DMS53 treated with DMSO at 0.1 percent for 48 hours (cell line): ENCODE results near the gene GEMIN4.
"Not testable (repeated sequence)": the region's sequence is repeated elsewhere in the genome, so short reads cannot be mapped to it uniquely, and the experiment has no call there.

Experiments
- DNase-seq: peaks from one replicate; lab custom pipeline; 2025; ENCODE audit not compliant: unreplicated experiment; lab: John Stamatoyannopoulos, UW

Gene GEMIN4

GRCh38 chr17:752002-752619 lies at the start of gene GEMIN4:
Gene GEMIN4, minus strand, starts transcription at chr17:752264. Its CDS starts 122 bp downstream, at chr17:752142.
- peak; percentile 42 for DNase-seq

- DNase-seq = no peak
Measured at GRCh38 chr17:801660-802059, 49.6 kb upstream of the GEMIN4 start.

- no peak for DNase-seq
Measured at GRCh38 chr17:800446-801242, 48.6 kb upstream of the GEMIN4 start.

- no peak for DNase-seq
Measured at GRCh38 chr17:799261-799660, 47.2 kb upstream of the GEMIN4 start.

- no peak for DNase-seq
Measured at GRCh38 chr17:798246-798645, 46.2 kb upstream of the GEMIN4 start.

GRCh38 chr17:797236-797840 lies 45.3 kb upstream of the GEMIN4 start:
- DNase-seq = no peak

GRCh38 chr17:796609-797008 lies 44.5 kb upstream of the GEMIN4 start:
- DNase-seq = no peak

DNA sequence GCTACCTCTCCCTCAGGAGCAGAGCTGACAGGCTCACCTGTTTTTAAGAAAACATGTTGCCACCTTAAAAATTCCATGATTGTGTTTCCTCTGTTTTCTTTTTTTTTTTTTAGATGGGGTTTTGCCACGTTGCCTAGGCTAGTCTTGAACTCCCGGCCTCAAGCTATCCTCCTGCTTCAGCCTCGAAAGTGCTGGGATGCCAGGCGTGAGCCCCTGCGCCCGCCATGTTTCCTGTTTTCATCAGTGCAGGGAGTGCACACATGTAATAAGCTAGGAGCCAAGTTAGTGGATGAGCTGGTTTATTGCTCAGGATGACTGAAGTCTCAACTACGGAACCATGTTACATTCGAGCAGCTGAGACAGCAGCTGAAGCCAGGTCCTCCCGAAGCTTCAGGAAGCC lies 43.7 kb upstream of the GEMIN4 start:
- DNase-seq = no peak

DNA sequence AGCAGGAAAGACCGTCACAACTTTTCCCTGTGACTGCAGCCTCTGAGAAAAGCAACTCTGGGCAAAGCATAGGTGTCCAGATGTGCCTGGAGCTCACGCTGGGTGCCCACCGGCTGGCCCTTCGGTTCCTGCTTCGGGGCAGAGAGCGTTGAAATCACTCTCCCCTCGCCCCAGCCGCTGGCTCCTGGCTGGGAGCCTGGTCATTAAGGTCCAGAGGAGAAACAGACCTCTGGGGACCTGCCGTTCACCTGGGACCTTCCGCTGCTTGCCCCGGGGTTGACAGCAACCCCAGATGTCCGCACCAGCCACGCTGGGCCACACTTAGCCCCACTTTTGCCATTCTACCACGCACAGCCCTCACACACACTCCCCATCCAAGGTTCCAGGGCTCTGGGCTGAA lies 43.2 kb upstream of the GEMIN4 start:
- DNase-seq = no peak

- DNase-seq = peak; percentile 34
Measured at GRCh38 chr17:794876-795275, 42.8 kb upstream of the GEMIN4 start.

DNA sequence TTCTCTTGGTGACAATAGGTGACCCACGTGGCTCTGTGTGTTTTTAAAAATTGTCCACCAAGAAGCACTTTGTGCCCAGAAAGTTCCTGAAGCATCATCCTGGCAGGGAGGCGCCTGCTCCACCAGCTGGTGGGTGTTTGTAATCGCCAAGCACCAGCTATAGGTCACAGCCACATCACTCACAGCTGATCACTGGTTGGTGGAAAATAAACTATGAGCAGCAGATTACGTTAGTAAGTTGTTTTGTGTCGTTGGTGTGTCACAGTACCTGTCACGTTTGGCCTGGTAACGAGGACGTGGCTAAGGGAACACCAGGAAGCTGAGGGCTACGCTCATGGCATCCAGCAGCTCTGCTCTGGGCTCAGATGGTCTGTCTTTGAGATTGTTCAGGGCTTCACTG lies 40.2 kb upstream of the GEMIN4 start:
- no peak for DNase-seq

- no peak for DNase-seq
Measured at GRCh38 chr17:791829-792228, 39.8 kb upstream of the GEMIN4 start.

DNA sequence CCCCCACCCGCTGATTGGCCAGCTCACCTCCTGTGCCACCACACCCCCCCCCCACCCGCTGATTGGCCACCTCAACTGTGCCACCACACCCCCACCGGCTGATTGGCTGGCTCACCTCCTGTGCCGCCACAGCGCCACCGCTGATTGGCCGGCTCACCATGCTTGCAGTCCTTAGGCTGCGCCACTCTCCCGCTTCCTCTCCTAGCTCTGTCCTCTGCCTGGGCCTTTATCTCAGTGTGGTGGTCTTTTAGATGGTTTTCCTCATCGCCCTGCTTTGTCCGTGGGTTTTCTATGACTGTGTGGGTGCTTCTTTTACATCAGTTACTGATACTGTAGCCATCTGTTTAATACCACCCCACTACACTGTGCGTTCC lies 38.8 kb upstream of the GEMIN4 start:
- not testable (repeated sequence) for DNase-seq

- not testable (repeated sequence) for DNase-seq
Measured at GRCh38 chr17:789931-790873, 38.1 kb upstream of the GEMIN4 start.

DNA sequence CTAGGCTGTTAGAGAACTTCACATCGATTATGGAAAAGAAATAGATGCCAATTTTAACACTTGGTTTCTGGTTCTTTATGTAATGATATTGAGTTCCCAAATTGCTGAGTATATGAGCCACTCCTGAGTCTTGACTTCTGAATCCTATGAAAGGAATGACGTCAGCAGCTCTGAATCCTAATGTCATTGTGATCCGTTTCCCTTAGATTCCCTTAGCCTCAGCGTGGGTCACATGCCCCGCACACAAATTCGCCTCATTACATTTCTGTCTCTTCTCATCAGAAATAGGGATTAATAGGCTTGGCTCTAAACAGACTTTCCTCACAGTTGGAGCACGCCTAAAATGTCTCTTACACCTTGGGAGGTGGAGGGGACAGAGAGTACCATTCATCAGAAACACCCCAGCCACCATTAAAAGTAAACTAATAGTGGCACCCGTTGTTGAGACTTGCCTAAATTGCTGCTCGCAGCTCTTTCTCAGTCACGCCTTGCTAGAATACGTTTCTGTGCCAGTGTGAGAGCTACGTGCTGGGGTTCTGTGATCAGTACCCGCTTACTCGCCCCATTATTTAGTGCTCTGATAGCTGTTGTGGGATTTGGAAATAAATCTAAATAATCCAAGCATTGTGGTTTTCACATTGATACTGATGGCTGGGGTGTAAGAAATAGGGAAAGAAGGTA lies 37.2 kb upstream of the GEMIN4 start:
- DNase-seq = no peak

- no peak for DNase-seq
Measured at GRCh38 chr17:788551-788950, 36.5 kb upstream of the GEMIN4 start.

GRCh38 chr17:787641-788221 lies 35.7 kb upstream of the GEMIN4 start:
- no peak for DNase-seq

DNA sequence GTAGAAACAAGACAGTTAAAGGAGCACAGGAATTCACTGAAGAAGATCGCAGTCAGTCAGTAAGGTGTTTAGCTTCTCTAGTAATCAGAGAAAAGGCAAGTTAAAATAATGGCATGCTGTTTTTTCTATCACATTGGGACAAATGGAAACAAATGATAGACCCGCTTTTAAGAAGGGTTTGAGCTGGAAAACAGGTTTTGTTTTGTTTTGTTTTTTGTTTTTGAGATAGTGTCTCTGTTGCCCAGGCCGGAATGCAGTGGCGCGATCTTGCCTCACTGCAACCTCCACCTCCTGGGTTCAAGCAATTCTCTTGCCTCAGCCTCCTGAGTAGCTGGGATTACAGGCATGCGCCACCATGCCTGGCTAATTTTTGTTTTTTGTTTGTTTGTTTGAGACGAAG lies 33.8 kb upstream of the GEMIN4 start:
- DNase-seq = not testable (repeated sequence)

GRCh38 chr17:784143-784542 lies 32.1 kb upstream of the GEMIN4 start:
- DNase-seq = peak; percentile 4
